H1 (cell line): ENCODE measurements around the gene CSF1. TPM values are rescaled to one million over a fixed set of nuclear protein-coding genes. Genes with fewer than 3 reads are reported as not detected.

ENCODE experiments used
- CTCF ChIA-PET: fragments of 300-600 bp; sonication (Branson Sonifier 250); formaldehyde crosslinking; loops from one replicate; lab custom pipeline; 2021; ENCODE audit not compliant: partially characterized antibody; lab: Charles Lee
- POLR2A ChIA-PET: fragments of 300-600 bp; sonication (Branson Sonifier 250); formaldehyde crosslinking; loops from one replicate; lab custom pipeline; 2021; ENCODE audit warnings: inconsistent platforms; ENCODE audit not compliant: partially characterized antibody; lab: Charles Lee
- DNase-seq, 2 experiments: peaks; one replicate each; pipeline versions ENCODE4 v3.0.0 to v3.0.0-alpha.2; 2010 to 2022; ENCODE audit warnings: low spot score in 2 of 2, low read depth in 1 of 2, mixed read lengths in 1 of 2
- FAIRE-seq: peaks from 2 replicates; lab custom pipeline; 2011; peaks lifted over from hg19 to GRCh38; lab: Jason Lieb, UNC
- H2AFZ ChIP-seq: 2 replicates; pipeline ENCODE4 v1.8.1; 2012; ENCODE audit warnings: low read length, inconsistent platforms
- H2AK5ac ChIP-seq: 2 replicates; pipeline ENCODE4 v1.6.1; 2013; ENCODE audit warnings: low read depth, low read length
- H2BK120ac ChIP-seq: replicated peaks from 2 replicates; pipeline ENCODE3; 2013; ENCODE audit warnings: low read depth, low read length, inconsistent platforms
- H2BK12ac ChIP-seq: 2 replicates; pipeline ENCODE4 v1.6.1; 2013; ENCODE audit warnings: low read depth, low read length
- H2BK15ac ChIP-seq: 2 replicates; pipeline ENCODE4 v1.6.1; 2013; ENCODE audit warnings: low read length
- H2BK20ac ChIP-seq: 2 replicates; pipeline ENCODE4 v1.6.1; 2013; ENCODE audit warnings: low read length
- H2BK5ac ChIP-seq: 2 replicates; pipeline ENCODE4 v1.6.1; 2013; ENCODE audit warnings: low read depth, low read length
- H3K14ac ChIP-seq: 2 replicates; pipeline ENCODE4 v1.6.1; 2013; ENCODE audit warnings: inconsistent platforms; ENCODE audit not compliant: insufficient read length
- H3K18ac ChIP-seq: 2 replicates; pipeline ENCODE4 v1.6.1; 2013; ENCODE audit warnings: low read length; ENCODE audit errors: extremely low read depth
- H3K23ac ChIP-seq: 2 replicates; pipeline ENCODE4 v1.6.1; 2013; ENCODE audit warnings: inconsistent platforms; ENCODE audit not compliant: insufficient read length
- H3K23me2 ChIP-seq: 2 replicates; pipeline ENCODE4 v1.6.1; 2013; ENCODE audit warnings: low read depth, low read length
- H3K27ac ChIP-seq: 2 replicates; pipeline ENCODE4 v1.6.1; 2011; ENCODE audit warnings: low read depth, low read length, inconsistent platforms
- H3K27me3 ChIP-seq, 4 experiments: replicated peaks in 1 of 4; 1 replicate in 1 of 4; 2 replicates in 3 of 4; pipeline versions ENCODE4 v1.6.1 to v1.8.1; 2011 to 2013; ENCODE audit warnings: low read length in 3 of 4, mild to moderate bottlenecking in 3 of 4, inconsistent platforms in 2 of 4, mixed read lengths in 2 of 4, moderate library complexity in 1 of 4; ENCODE audit not compliant: control insufficient read depth in 3 of 4, insufficient read depth in 3 of 4; ENCODE audit errors: extremely low read depth in 1 of 4
- H3K36me3 ChIP-seq, 4 experiments: 2 replicates each; pipeline versions ENCODE4 v1.6.1 to v1.8.1; 2011 to 2013; ENCODE audit warnings: mild to moderate bottlenecking in 4 of 4, low read length in 3 of 4, moderate library complexity in 2 of 4, control low read depth in 1 of 4, inconsistent platforms in 1 of 4; ENCODE audit not compliant: insufficient read depth in 4 of 4, control insufficient read depth in 2 of 4
- H3K4ac ChIP-seq: replicated peaks from 2 replicates; pipeline ENCODE3; 2013; ENCODE audit warnings: low read length, low read depth, mixed read lengths, inconsistent platforms; ENCODE audit not compliant: insufficient read length
- H3K4me1 ChIP-seq, 4 experiments: replicated peaks in 1 of 4; 1 replicate in 1 of 4; 2 replicates in 3 of 4; pipeline versions ENCODE4 v1.6.1 to v1.8.1; 2011 to 2013; ENCODE audit warnings: low read length in 3 of 4, inconsistent platforms in 2 of 4, mixed read lengths in 1 of 4; ENCODE audit not compliant: insufficient read depth in 4 of 4, control insufficient read depth in 3 of 4
- H3K4me2 ChIP-seq, 2 experiments: 2 replicates each; pipeline versions ENCODE4 v1.6.1 to v1.8.1; 2011 to 2013; ENCODE audit warnings: low read depth in 2 of 2, low read length in 2 of 2, control low read depth in 1 of 2, inconsistent platforms in 1 of 2, mild to moderate bottlenecking in 1 of 2; ENCODE audit not compliant: insufficient read depth in 1 of 2
- H3K4me3 ChIP-seq, 4 experiments: fragments of 200-600, 300-600 bp in 1 of 4; sonication (generic), shearing (Covaris generic), sonication (Bioruptor Twin) in 1 of 4; 2 replicates each; pipeline versions ENCODE4 v1.5.1 to v1.8.1; 2011 to 2016; ENCODE audit warnings: low read length in 4 of 4, low read depth in 3 of 4, control low read depth in 2 of 4, inconsistent platforms in 2 of 4, mild to moderate bottlenecking in 2 of 4, mixed read lengths in 1 of 4, moderate library complexity in 1 of 4; ENCODE audit not compliant: insufficient read depth in 2 of 4; ENCODE audit errors: extremely low read depth in 1 of 4
- H3K56ac ChIP-seq: replicated peaks from 2 replicates; pipeline ENCODE3; 2013; ENCODE audit warnings: low read depth, mild to moderate bottlenecking, mixed read lengths, low read length, inconsistent platforms; ENCODE audit not compliant: insufficient read length
- H3K79me1 ChIP-seq: 2 replicates; pipeline ENCODE4 v1.6.1; 2013; ENCODE audit warnings: low read depth, low read length, control low read depth
- H3K79me2 ChIP-seq, 2 experiments: 2 replicates each; pipeline versions ENCODE4 v1.6.1 to v1.8.1; 2012 to 2013; ENCODE audit warnings: low read length in 2 of 2, mild to moderate bottlenecking in 2 of 2, inconsistent platforms in 1 of 2; ENCODE audit not compliant: insufficient read depth in 2 of 2, control insufficient read depth in 1 of 2
- H3K9ac ChIP-seq, 4 experiments: replicated peaks in 1 of 4; 1 replicate in 1 of 4; 2 replicates in 3 of 4; pipeline versions ENCODE4 v1.6.1 to v1.8.1; 2011 to 2013; ENCODE audit warnings: low read depth in 3 of 4, low read length in 3 of 4, control low read depth in 2 of 4, mild to moderate bottlenecking in 2 of 4, moderate library complexity in 2 of 4, inconsistent platforms in 1 of 4; ENCODE audit errors: extremely low read depth in 1 of 4
- H3K9me3 ChIP-seq, 2 experiments: 2 replicates each; pipeline versions ENCODE4 v1.6.1 to v1.8.1; 2012 to 2013; ENCODE audit warnings: mild to moderate bottlenecking in 2 of 2, moderate library complexity in 2 of 2, control low read depth in 1 of 2, inconsistent platforms in 1 of 2, low read depth in 1 of 2, low read length in 1 of 2, mixed read lengths in 1 of 2; ENCODE audit not compliant: insufficient read depth in 2 of 2
- H4K20me1 ChIP-seq, 2 experiments: replicated peaks in 1 of 2; 2 replicates each; pipeline versions ENCODE3 to v1.8.1; 2011 to 2013; ENCODE audit warnings: inconsistent platforms in 2 of 2, low read length in 2 of 2, mild to moderate bottlenecking in 1 of 2; ENCODE audit not compliant: insufficient read depth in 2 of 2, control insufficient read depth in 1 of 2
- H4K5ac ChIP-seq: 2 replicates; pipeline ENCODE4 v1.6.1; 2013; ENCODE audit warnings: low read length, low read depth, mixed read lengths, inconsistent platforms; ENCODE audit not compliant: insufficient read length
- H4K8ac ChIP-seq: 2 replicates; pipeline ENCODE4 v1.8.0; 2013; ENCODE audit warnings: mild to moderate bottlenecking, moderate library complexity, low read length, inconsistent platforms; ENCODE audit not compliant: insufficient read depth; ENCODE audit errors: extremely low read depth
- H4K91ac ChIP-seq: replicated peaks from 2 replicates; pipeline ENCODE3; 2013; ENCODE audit warnings: low read length, mixed read lengths, inconsistent platforms; ENCODE audit not compliant: insufficient read length
- ASH2L ChIP-seq: fragments of 200-600, 300-600 bp; sonication (generic); IDR thresholded peaks from one replicate; pipeline ENCODE4 v1.7.1; 2017; ENCODE audit warnings: low read length
- CBX8 ChIP-seq: fragments of 300-800, 300-1000 bp; sonication (generic); IDR thresholded peaks from 2 replicates; pipeline ENCODE4 v1.7.1; 2016; ENCODE audit warnings: low read depth, low read length, borderline replicate concordance
- CREB1 ChIP-seq: IDR thresholded peaks from 2 replicates; pipeline ENCODE4 v1.6.1; 2012; ENCODE audit warnings: inconsistent platforms
- JUND ChIP-seq: IDR thresholded peaks from 2 replicates; pipeline ENCODE4 v1.6.1; 2011; ENCODE audit warnings: mild to moderate bottlenecking, improper control_type of control experiment, low read length
- NANOG ChIP-seq: IDR thresholded peaks from 2 replicates; pipeline ENCODE4 v1.6.1; 2011; ENCODE audit warnings: low read length, low read depth, mild to moderate bottlenecking, inconsistent platforms; ENCODE audit not compliant: insufficient read depth, poor library complexity, severe bottlenecking
- POLR2A ChIP-seq, 2 experiments: IDR thresholded peaks; 1 replicate in 1 of 2; 2 replicates in 1 of 2; pipeline ENCODE4 v1.6.1; 2011; ENCODE audit warnings: low read depth in 2 of 2, low read length in 2 of 2, mild to moderate bottlenecking in 2 of 2; ENCODE audit errors: control extremely low read depth in 1 of 2
- SIN3A ChIP-seq, 2 experiments: IDR thresholded peaks in 1 of 2; conservative IDR thresholded peaks in 1 of 2; 2 replicates each; pipeline ENCODE4 v1.6.1; 2011 to 2012; ENCODE audit warnings: low read length in 2 of 2, improper control_type of control experiment in 1 of 2, low read depth in 1 of 2, mild to moderate bottlenecking in 1 of 2
- SP1 ChIP-seq: IDR thresholded peaks from 2 replicates; pipeline ENCODE4 v1.6.1; 2011; ENCODE audit warnings: low read depth, low read length
- TAF1 ChIP-seq: IDR thresholded peaks from 2 replicates; pipeline ENCODE4 v1.6.1; 2011; ENCODE audit warnings: mild to moderate bottlenecking, low read depth, low read length
- TBP ChIP-seq: IDR thresholded peaks from 2 replicates; pipeline ENCODE4 v1.6.1; 2011; ENCODE audit warnings: low read depth, low read length, improper control_type of control experiment
- TEAD4 ChIP-seq: IDR thresholded peaks from 2 replicates; pipeline ENCODE4 v1.6.1; 2012; ENCODE audit warnings: low read depth, low read length, inconsistent platforms, mixed read lengths
- WGBS, 2 experiments: shearing (Covaris generic) in 1 of 2; methylation state at CpG; one replicate each; pipeline versions ENCODE4 v1.1.6 to v1.1.7; 2013 to 2015; ENCODE audit warnings: low lambda C conversion rate in 2 of 2, mixed read lengths in 2 of 2, inconsistent platforms in 1 of 2, low coverage in 1 of 2, missing lambda C conversion rate in 1 of 2; ENCODE audit not compliant: insufficient replicate concordance in 2 of 2, insufficient coverage in 1 of 2, insufficient read length in 1 of 2; ENCODE audit errors: extremely low coverage in 1 of 2, missing lambda C conversion rate in 1 of 2; 5-methylcytosine and 5-hydroxymethylcytosine counted together
- polyA plus RNA-seq, 7 experiments: library from polyadenylated mRNA; depleted of rRNA in 3 of 7; stranded (reverse) in 5 of 7; unstranded in 2 of 7; fragments of >200 nt in 5 of 7; fragments of 200-250 nt in 2 of 7; gene quantifications; 1 replicate in 5 of 7; 2 replicates in 1 of 7; 4 replicates in 1 of 7; pipeline versions ENCODE4 v1.2.1 to v1.2.3, GENCODE V29; 2011 to 2013; ENCODE audit warnings: missing spikeins in 2 of 7, mixed read lengths in 2 of 7
- total RNA-seq: library from RNA; stranded (reverse); fragmentation: NEBNext Ultra II Directional; extraction: Animal tissue kit (Norgen Biotek cat#: 25700); gene quantifications from 2 replicates; pipeline ENCODE4 v1.2.1, GENCODE V29; 2021
- TF ChIP-seq, protein P1 (sequence below): IDR thresholded peaks from 2 replicates; pipeline ENCODE4 v1.6.1; 2011; ENCODE audit warnings: low read length, improper control_type of control experiment

CSF1 gene
- total and polyA plus RNA-seq, 2 of the 8 experiments (the other 6 are each of a cell fraction or from before 2014, with no cell fraction given): 3.3 to 5.4 TPM

DNA sequence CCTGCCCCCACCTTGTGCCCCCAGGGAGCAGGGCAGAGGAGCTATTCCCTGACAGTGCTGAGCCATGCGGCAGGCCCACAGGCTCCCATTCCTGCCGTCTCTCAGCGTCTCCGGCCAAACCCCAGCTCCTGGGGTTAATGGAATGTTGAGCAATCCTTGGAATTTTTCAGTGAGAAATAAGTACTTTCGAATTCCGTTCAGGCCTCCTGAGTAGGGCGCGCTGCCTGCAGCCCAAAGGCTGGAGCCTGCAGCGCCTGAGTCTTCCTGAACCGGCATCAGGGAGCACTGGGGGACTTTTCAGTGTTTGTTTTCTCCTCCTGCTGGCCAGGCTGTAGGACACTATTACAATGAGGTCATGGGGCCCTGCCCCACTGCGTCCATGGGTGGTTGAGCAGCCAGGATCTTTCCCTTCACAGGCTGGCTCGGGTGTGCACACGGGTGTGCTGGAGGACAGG, 33.3 kb upstream of the CSF1 start:
- no peaks in the 10 kb centered on the region for H3K27me3 ChIP-seq
- no peak overlapping the region; a peak in 1 of 7 replicates for H3K9ac ChIP-seq
- no peaks in the 10 kb centered on the region for H4K20me1 ChIP-seq
- H3K56ac ChIP-seq: no peak overlapping the region
- peak overlapping the region; percentile 77; the same call in 1 of the 2 replicates for H3K27ac ChIP-seq
- H4K91ac ChIP-seq: peak overlapping the region; percentile 97
- H2AK5ac ChIP-seq: no peak overlapping the region
- H2BK20ac ChIP-seq: peak overlapping the region; percentile 95; the same call in 1 of the 2 replicates
- 15% methylated on average over 12 of the region's 13 CpGs; no CpG with 5 or more reads in 1 of the 2 experiments for WGBS, 2 experiments
- H3K4me2 ChIP-seq: peak overlapping the region; percentile 9 to 42; a peak in 2 of 4 replicates
- H3K4ac ChIP-seq: no peak overlapping the region
- peak overlapping the region; percentile 95; the same call in 1 of the 2 replicates for H2BK15ac ChIP-seq
- H2BK5ac ChIP-seq: peak overlapping the region; percentile 85; the same call in 1 of the 2 replicates
- H3K79me2 ChIP-seq: no peaks in the 10 kb centered on the region
- H3K18ac ChIP-seq: peak overlapping the region; percentile 83
- H2BK12ac ChIP-seq: peak overlapping the region; percentile 94
- POLR2A ChIA-PET: interaction anchor here (0.9 to 1.3 kb wide), 7 partner anchors 8 to 100 kb away, joined by 3 to 4 read pairs (median 3); partner anchors contain the start of gene CSF1
- no peak overlapping the region for H2BK120ac ChIP-seq
- no peaks in the 10 kb centered on the region for H3K79me1 ChIP-seq
- DNase-seq (peak; percentile 49 to 70), FAIRE-seq (no peak)
- no peaks in the 10 kb centered on the region for H3K36me3 ChIP-seq
- peak overlapping the region; percentile 91 for H4K8ac ChIP-seq
- peak overlapping the region; percentile 45 for H4K5ac ChIP-seq
- H3K9me3 ChIP-seq: no peaks in the 10 kb centered on the region
- H3K23ac ChIP-seq: no peak overlapping the region
- no peak overlapping the region for H3K14ac ChIP-seq
- CTCF ChIA-PET: interaction anchor here (0.6 to 2.8 kb wide), 10 partner anchors 9 to 153 kb away, joined by 3 to 13 read pairs (median 4); partner anchors contain the start of gene AHCYL1
- peak overlapping the region in 2 of 4 experiments; percentile 3 to 18; a peak in 2 of 8 replicates for H3K4me3 ChIP-seq
- H3K23me2 ChIP-seq: no peaks in the 10 kb centered on the region
- peaks cover 9 to 33% (median 12%) of the 10 kb centered on the region in 4 experiments for H3K4me1 ChIP-seq
- peak overlapping the region; percentile 72 for H2AFZ ChIP-seq
- TF ChIP-seq ASH2L (peak; percentile 68), CBX8 (no peak), SP1 (peak; percentile 65), SIN3A (conservative IDR thresholded peaks at IDR 0.05 in 1 of 2, IDR thresholded peaks at IDR 0.05 in 1 of 2; ENCODE audit: low read depth in 1 of 2, low read length in 2 of 2) (no peak; a peak in 1 of 4 replicates), NANOG (peak; percentile 35), TAF1 (peak; percentile 33; the same call in 1 of the 2 replicates), POLR2A (IDR thresholded peaks at IDR 0.05; ENCODE audit: control extremely low read depth in 1 of 2, low read depth in 2 of 2, low read length in 2 of 2) (peak in 1 of 2 experiments; percentile 62; a peak in 2 of 3 replicates), TEAD4 (peak; percentile 93), CREB1 (no peak), TBP (peak; percentile 63), JUND (0 out of 2 replicates have a peak, but pooled peaks have one; percentile 26)
- TF ChIP-seq, protein P1, sequence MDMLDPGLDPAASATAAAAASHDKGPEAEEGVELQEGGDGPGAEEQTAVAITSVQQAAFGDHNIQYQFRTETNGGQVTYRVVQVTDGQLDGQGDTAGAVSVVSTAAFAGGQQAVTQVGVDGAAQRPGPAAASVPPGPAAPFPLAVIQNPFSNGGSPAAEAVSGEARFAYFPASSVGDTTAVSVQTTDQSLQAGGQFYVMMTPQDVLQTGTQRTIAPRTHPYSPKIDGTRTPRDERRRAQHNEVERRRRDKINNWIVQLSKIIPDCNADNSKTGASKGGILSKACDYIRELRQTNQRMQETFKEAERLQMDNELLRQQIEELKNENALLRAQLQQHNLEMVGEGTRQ: no peak
